ENCODE data around the gene CFP.

GRCh38 chrX:47664737-47665136 lies 35.0 kb upstream of the CFP start:
- TF ChIP-seq CTCF (IDR thresholded peaks at IDR 0.05) = no peak
- no peak for TF ChIP-seq POLR2A (IDR thresholded peaks at IDR 0.05)
